Erythroblast (primary cell): ENCODE measurements around the gene BHLHE41.

Experiments
- GATA1 ChIP-seq: IDR thresholded peaks from 2 replicates; pipeline ENCODE4 v1.6.1; 2011; ENCODE audit warnings: low read depth, mild to moderate bottlenecking, control low read depth, low read length, moderate library complexity
- POLR2A ChIP-seq: IDR thresholded peaks from 2 replicates; pipeline ENCODE4 v1.6.1; 2011; ENCODE audit warnings: mild to moderate bottlenecking, low read length

GRCh38 chr12:26119391-26119989, 5.3 kb downstream of the BHLHE41 start:
- TF ChIP-seq POLR2A, result no peak
- TF ChIP-seq GATA1, result no peak
